A673 (cell line): ENCODE results near the gene ACOT13.

Experiments used
- EZH2 ChIP-seq: fragments of 200-600 bp; sonication (generic); IDR thresholded peaks from 2 replicates; pipeline ENCODE4 v1.6.1; 2017; ENCODE audit warnings: borderline replicate concordance, low read depth, mild to moderate bottlenecking, mixed read lengths, antibody characterized with exemption, low read length; ENCODE audit not compliant: poor library complexity, severe bottlenecking
- TF ChIP-seq, protein P1 (sequence below): fragments of 300-800, 200-600 bp; sonication (generic); conservative IDR thresholded peaks from 2 replicates; pipeline ENCODE4 v1.5.1; 2017; ENCODE audit warnings: low read depth, mild to moderate bottlenecking, antibody characterized with exemption, low read length, moderate library complexity, mixed read lengths

- no peak for TF ChIP-seq EZH2
- TF ChIP-seq, protein P1, sequence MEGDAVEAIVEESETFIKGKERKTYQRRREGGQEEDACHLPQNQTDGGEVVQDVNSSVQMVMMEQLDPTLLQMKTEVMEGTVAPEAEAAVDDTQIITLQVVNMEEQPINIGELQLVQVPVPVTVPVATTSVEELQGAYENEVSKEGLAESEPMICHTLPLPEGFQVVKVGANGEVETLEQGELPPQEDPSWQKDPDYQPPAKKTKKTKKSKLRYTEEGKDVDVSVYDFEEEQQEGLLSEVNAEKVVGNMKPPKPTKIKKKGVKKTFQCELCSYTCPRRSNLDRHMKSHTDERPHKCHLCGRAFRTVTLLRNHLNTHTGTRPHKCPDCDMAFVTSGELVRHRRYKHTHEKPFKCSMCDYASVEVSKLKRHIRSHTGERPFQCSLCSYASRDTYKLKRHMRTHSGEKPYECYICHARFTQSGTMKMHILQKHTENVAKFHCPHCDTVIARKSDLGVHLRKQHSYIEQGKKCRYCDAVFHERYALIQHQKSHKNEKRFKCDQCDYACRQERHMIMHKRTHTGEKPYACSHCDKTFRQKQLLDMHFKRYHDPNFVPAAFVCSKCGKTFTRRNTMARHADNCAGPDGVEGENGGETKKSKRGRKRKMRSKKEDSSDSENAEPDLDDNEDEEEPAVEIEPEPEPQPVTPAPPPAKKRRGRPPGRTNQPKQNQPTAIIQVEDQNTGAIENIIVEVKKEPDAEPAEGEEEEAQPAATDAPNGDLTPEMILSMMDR, result no peak
Measured at GRCh38 chr6:24743944-24744335, 77.1 kb downstream of the ACOT13 start.
